K562 (cell line): ENCODE data around the gene TBC1D10A. TPM values are rescaled to one million over a fixed set of nuclear protein-coding genes. Genes with fewer than 3 reads are reported as not detected.

Source experiments
- ATAC-seq: fragments of 200-7000 bp; cut with Tn5 transposase; 3 replicates; pipeline ENCODE4 v1.9.1; 2020; ENCODE audit warnings: moderate library complexity
- BruUV-seq: library from RNA; stranded (reverse); fragments of 400-500 nt; replicated peaks from 2 replicates; lab custom pipeline; 2021; lab: Mats Ljungman, UMichigan
- CTCF ChIA-PET: fragments of 300-600 bp; formaldehyde crosslinking; extraction: SDS; loops from one replicate; lab custom pipeline; 2021; ENCODE audit warnings: low intra/inter-chr PET ratio; lab: Yijun Ruan, JAX
- POLR2A ChIA-PET: fragments of 300-600, 350-650 bp; sonication (Branson Sonifier 250); formaldehyde crosslinking; extraction: SDS; loops from one replicate; lab custom pipeline; 2021; ENCODE audit warnings: antibody characterized with exemption, inconsistent platforms; lab: Yijun Ruan, JAX
- DNase-seq, 4 experiments: peaks; one replicate each; pipeline versions ENCODE4 v3.0.0 to v3.0.0-alpha.2; 2011 to 2018; ENCODE audit warnings: low spot score in 3 of 4, mixed read lengths in 3 of 4; ENCODE audit errors: extremely low read depth in 1 of 4
- FAIRE-seq: peaks from 2 replicates; lab custom pipeline; 2011; peaks lifted over from hg19 to GRCh38; lab: Jason Lieb, UNC
- H2AFZ ChIP-seq: 2 replicates; pipeline ENCODE4 v1.6.0; 2011; ENCODE audit warnings: low read depth, low read length, control low read depth, inconsistent platforms
- H3K27ac ChIP-seq: fragments of 200-600 bp; 3 replicates; pipeline ENCODE4 v1.8.0; 2011; ENCODE audit warnings: low read depth, mild to moderate bottlenecking, control low read depth, inconsistent platforms, low read length, moderate library complexity, mixed read lengths; ENCODE audit errors: extremely low read depth
- H3K27me3 ChIP-seq, 2 experiments: fragments of 300-600 bp in 1 of 2; 2 replicates in 1 of 2; 3 replicates in 1 of 2; pipeline versions ENCODE4 v1.6.0 to v1.8.0; 2011; ENCODE audit warnings: inconsistent platforms in 2 of 2, low read length in 2 of 2, mild to moderate bottlenecking in 1 of 2, mixed read lengths in 1 of 2, moderate library complexity in 1 of 2; ENCODE audit not compliant: control insufficient read depth in 2 of 2, insufficient read depth in 2 of 2
- H3K36me3 ChIP-seq: fragments of 300-600 bp; 3 replicates; pipeline ENCODE4 v1.8.0; 2011; ENCODE audit warnings: mild to moderate bottlenecking, low read length, inconsistent platforms; ENCODE audit not compliant: control insufficient read depth, insufficient read depth
- H3K4me1 ChIP-seq, 2 experiments: fragments of 200-600 bp in 1 of 2; replicated peaks in 1 of 2; 2 replicates in 1 of 2; 3 replicates in 1 of 2; pipeline versions ENCODE4 v1.5.1 to v1.8.0; 2011; ENCODE audit warnings: inconsistent platforms in 2 of 2, low read length in 2 of 2, mild to moderate bottlenecking in 1 of 2, mixed read lengths in 1 of 2, moderate library complexity in 1 of 2; ENCODE audit not compliant: control insufficient read depth in 2 of 2, insufficient read depth in 2 of 2
- H3K4me2 ChIP-seq: 2 replicates; pipeline ENCODE4 v1.6.1; 2011; ENCODE audit warnings: low read length, control low read depth, inconsistent platforms, mixed read lengths; ENCODE audit not compliant: insufficient read depth
- H3K4me3 ChIP-seq: fragments of 200-600 bp; sonication (generic), shearing (Covaris generic); 2 replicates; pipeline ENCODE4 v1.5.1; 2016; ENCODE audit warnings: control low read depth, inconsistent platforms
- H3K79me2 ChIP-seq: fragments of 200-600 bp; 3 replicates; pipeline ENCODE4 v1.8.0; 2011; ENCODE audit warnings: low read length, inconsistent platforms; ENCODE audit not compliant: control insufficient read depth, insufficient read depth
- H3K9ac ChIP-seq, 2 experiments: 2 replicates each; pipeline versions ENCODE4 v1.6.0 to v1.6.1; 2011; ENCODE audit warnings: low read depth in 2 of 2, low read length in 2 of 2, control low read depth in 1 of 2, inconsistent platforms in 1 of 2, mild to moderate bottlenecking in 1 of 2, mixed read lengths in 1 of 2; ENCODE audit not compliant: insufficient read depth in 1 of 2
- H3K9me1 ChIP-seq: one replicate; pipeline ENCODE4 v1.6.0; 2011; ENCODE audit warnings: inconsistent platforms, mild to moderate bottlenecking, low read length, moderate library complexity; ENCODE audit not compliant: control insufficient read depth, insufficient read depth
- H3K9me3 ChIP-seq: replicated peaks from 2 replicates; pipeline ENCODE4 v1.5.1; 2011; ENCODE audit warnings: low read depth, low read length, inconsistent platforms; ENCODE audit not compliant: control insufficient read depth, insufficient read depth
- H4K20me1 ChIP-seq: replicated peaks from 2 replicates; pipeline ENCODE4 v1.6.1; 2011; ENCODE audit warnings: low read length, inconsistent platforms, mixed read lengths; ENCODE audit not compliant: control insufficient read depth, insufficient read depth
- SREBF2 ChIP-seq: sonication (generic); formaldehyde crosslinking; IDR thresholded peaks from 2 replicates; pipeline ENCODE4 v1.4.0; 2020; ENCODE audit warnings: mild to moderate bottlenecking, missing genetic modification reagents
- ZFP36 ChIP-seq: fragments of 150-350 bp; IDR thresholded peaks from 2 replicates; pipeline ENCODE4 v1.6.1; 2018; ENCODE audit warnings: low read length, low read depth; ENCODE audit not compliant: partially characterized antibody
- ZNF239 ChIP-seq: fragments of 250-450 bp; sonication (Bioruptor Pico); IDR thresholded peaks from 2 replicates; pipeline ENCODE4 v1.4.0; 2020; ENCODE audit warnings: mild to moderate bottlenecking
- WGBS: fragments of 100-300 bp; shearing (Covaris generic); methylation state at CpG from one replicate; pipeline ENCODE4 v1.1.6; 2016; ENCODE audit warnings: low coverage, mixed read lengths; ENCODE audit not compliant: insufficient coverage; ENCODE audit errors: missing lambda C conversion rate; 5-methylcytosine and 5-hydroxymethylcytosine counted together
- in situ Hi-C: fragments of 300-500 bp; cut with MboI; formaldehyde crosslinking; loops from 4 replicates; pipeline ENCODE4 v1.15.0; 2018; ENCODE audit warnings: inconsistent platforms, mixed read lengths
- intact Hi-C: fragments of 100-400 bp; cut with micrococcal nuclease; formaldehyde crosslinking; loops from 2 replicates; pipeline ENCODE4 v1.14.2; 2022
- polyA plus RNA-seq, 8 experiments: library from polyadenylated mRNA; depleted of rRNA in 4 of 8; stranded (reverse) in 5 of 8; unstranded in 3 of 8; fragments of >200 nt; fragmentation: Nextera tagmentation in 2 of 8; fragmentation: Illumina TruSeq in 1 of 8; extraction: Ambion mirVana in 2 of 8; extraction: Trizol in 1 of 8; gene quantifications; 2 replicates each; pipeline versions ENCODE4 v1.2.1 to v1.2.3, GENCODE V29; 2011 to 2014; ENCODE audit warnings: inconsistent platforms in 1 of 8, missing spikeins in 1 of 8
- total RNA-seq, 7 experiments: library from RNA; depleted of rRNA in 6 of 7; stranded (reverse); fragments of >200 nt in 6 of 7; fragmentation: Illumina TruSeq in 2 of 7; extraction: Trizol in 2 of 7; gene quantifications; 2 replicates each; pipeline versions ENCODE4 v1.2.1 to v1.2.3, GENCODE V29; 2011 to 2021; ENCODE audit warnings: low replicate concordance in 1 of 7
- TF ChIP-seq, protein P1 (sequence below): sonication (generic); formaldehyde crosslinking; IDR thresholded peaks from 2 replicates; pipeline ENCODE4 v1.9.0; 2022; ENCODE audit warnings: mild to moderate bottlenecking, missing genetic modification reagents

TBC1D10A gene
- total and polyA plus RNA-seq, 9 of the 15 experiments (the other 6 are each of a cell fraction or from before 2014, with no cell fraction given) = 0.13 to 10.4 (median 4.6) TPM

DNA sequence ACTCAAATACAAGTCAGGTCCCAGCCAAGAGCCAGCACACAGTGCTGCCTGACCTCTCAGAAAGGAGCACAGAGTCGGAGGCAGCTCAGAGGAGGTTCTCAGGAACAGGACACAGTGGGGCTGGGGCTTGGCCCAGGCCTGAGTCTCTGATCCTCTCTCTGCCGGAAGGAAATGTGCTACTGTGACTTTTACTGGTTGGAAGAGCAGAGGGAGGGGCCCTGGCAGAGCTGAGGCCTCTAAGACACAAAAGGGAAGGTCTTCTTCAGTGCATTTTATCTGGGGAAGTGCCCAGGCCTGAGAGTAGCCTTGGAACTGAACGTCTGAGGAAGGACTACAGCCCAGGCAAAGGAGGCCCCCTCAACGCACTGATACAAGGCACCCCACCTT, 21.2 kb downstream of the TBC1D10A start:
- Histone ChIP-seq H4K20me1 (no peaks in the 10 kb centered on the region; the same call in 1 of the 2 replicates), H3K9me3 (no peaks in the 10 kb centered on the region), H3K4me2 (peak overlapping the region; percentile 39), H3K4me3 (no peak overlapping the region), H3K27ac (peak overlapping the region; percentile 64; the same call in 2 of the 3 replicates), H3K27me3 (no peaks in the 10 kb centered on the region), H3K9me1 (no peaks in the 10 kb centered on the region), H3K36me3 (peaks cover 12% of the 10 kb centered on the region; the same call in 1 of the 3 replicates), H3K9ac (peak overlapping the region; percentile 37 to 59), H3K4me1 (peaks cover 5 to 36% of the 10 kb centered on the region in 2 experiments; a peak in 4 of 5 replicates), H2AFZ (0 out of 2 replicates have a peak overlapping the region, but pooled peaks have one; percentile 23), H3K79me2 (peaks cover 10% of the 10 kb centered on the region)
- 19% methylated on average over 3 of the region's 4 CpGs for WGBS
- FAIRE-seq (no peak), ATAC-seq (peak; percentile 76), DNase-seq (peak in 1 of 4 experiments; percentile 47)
- ChIA-PET CTCF (no interaction called here), POLR2A (interaction anchor here (1.0 kb wide), 1 partner anchor 80 kb away, joined by 3 read pairs; no protein-coding TSS in a partner anchor)
- intact Hi-C loops (no loop called here), in situ Hi-C loops (no loop called here)
- BruUV-seq = no TSS peak
- TF ChIP-seq ZNF239 (CRISPR knock-in tag) (peak; percentile 49; the same call in 1 of the 2 replicates), ZFP36 (peak; percentile 31), SREBF2 (no peak)

DNA sequence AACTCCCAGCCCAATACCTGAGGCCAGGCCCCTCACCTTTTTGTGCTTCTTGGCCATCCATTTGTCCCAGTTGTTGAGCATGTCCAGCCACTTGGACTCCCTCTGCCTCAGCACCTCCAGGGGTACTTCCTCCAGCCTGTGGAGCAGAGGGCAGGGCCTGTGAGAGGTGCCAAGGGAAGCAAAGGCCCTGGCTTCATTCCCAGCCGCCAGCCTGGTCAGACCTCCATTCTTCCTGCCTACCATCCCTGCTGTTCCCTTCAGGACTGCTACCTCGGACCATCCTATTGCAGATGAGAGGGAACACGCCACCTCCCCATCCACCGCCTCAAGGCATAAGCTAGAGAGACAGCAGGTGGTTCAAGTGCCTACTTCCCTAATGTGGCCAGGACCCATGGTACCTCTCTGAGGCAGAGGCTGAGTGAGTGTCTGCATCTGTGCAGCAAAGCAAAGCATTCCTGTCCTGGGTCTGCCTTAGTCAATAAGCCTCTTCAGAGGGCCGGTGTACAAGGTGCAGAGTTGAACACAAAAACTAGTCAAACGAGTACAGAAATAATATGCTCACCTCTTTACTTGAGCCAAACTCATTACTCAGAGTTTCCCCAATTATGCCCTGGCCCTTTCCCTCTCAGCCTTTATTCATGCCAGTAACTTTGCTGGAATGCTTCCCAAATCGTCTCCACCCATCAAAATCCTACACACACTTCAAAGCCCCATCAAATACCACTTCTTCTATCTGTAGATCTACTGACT, 22.1 kb downstream of the TBC1D10A start:
- H3K4me2 ChIP-seq = no peak overlapping the region

More for the DNA sequence above, 22.1 kb downstream of the TBC1D10A start:
- Histone ChIP-seq H3K9me1 (no peaks in the 10 kb centered on the region), H3K4me3 (no peak overlapping the region), H3K27ac (no peak overlapping the region), H3K36me3 (peaks cover 12% of the 10 kb centered on the region; the same call in 1 of the 3 replicates), H3K9me3 (no peaks in the 10 kb centered on the region), H3K9ac (no peak overlapping the region), H2AFZ (no peak overlapping the region), H3K79me2 (peaks cover 10% of the 10 kb centered on the region), H4K20me1 (no peaks in the 10 kb centered on the region; the same call in 1 of the 2 replicates), H3K4me1 (peaks cover 5 to 29% of the 10 kb centered on the region in 2 experiments; a peak in 4 of 5 replicates), H3K27me3 (no peaks in the 10 kb centered on the region)
- DNase-seq (no peak), ATAC-seq (no peak), FAIRE-seq (no peak)
- ChIA-PET POLR2A (interaction anchor here (0.9 to 1.6 kb wide), 3 partner anchors 10 to 13 kb away, joined by 3 read pairs; no protein-coding TSS in a partner anchor), CTCF (no interaction called here)
- intact Hi-C loops (no loop called here), in situ Hi-C loops (no loop called here)
- WGBS = 89% methylated on average over 5 of the region's 7 CpGs
- no TSS peak for BruUV-seq
- TF ChIP-seq, protein P1, sequence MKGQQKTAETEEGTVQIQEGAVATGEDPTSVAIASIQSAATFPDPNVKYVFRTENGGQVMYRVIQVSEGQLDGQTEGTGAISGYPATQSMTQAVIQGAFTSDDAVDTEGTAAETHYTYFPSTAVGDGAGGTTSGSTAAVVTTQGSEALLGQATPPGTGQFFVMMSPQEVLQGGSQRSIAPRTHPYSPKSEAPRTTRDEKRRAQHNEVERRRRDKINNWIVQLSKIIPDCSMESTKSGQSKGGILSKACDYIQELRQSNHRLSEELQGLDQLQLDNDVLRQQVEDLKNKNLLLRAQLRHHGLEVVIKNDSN (CRISPR knock-in tag) = no peak
- TF ChIP-seq, all 486 proteins: peak for 0
